Vagina (tissue), 2 donors: ENCODE data around the gene CD300E.
"Not testable (repeated sequence)": the region's sequence is repeated elsewhere in the genome, so short reads cannot be mapped to it uniquely, and the experiment has no call there.

Source experiments
- CTCF ChIP-seq, 3 experiments: fragments of 450-650 bp in 2 of 3; fragments of 200-600 bp in 1 of 3; sonication (generic) in 1 of 3; IDR thresholded peaks; one replicate each; pipeline ENCODE4 v1.5.1; 2017 to 2019; ENCODE audit warnings: antibody characterized with exemption in 3 of 3, mild to moderate bottlenecking in 2 of 3, moderate library complexity in 2 of 3
- POLR2A ChIP-seq, 2 donors: fragments of 450-650 bp; IDR thresholded peaks; one replicate each; pipeline ENCODE4 v1.6.1; 2017; ENCODE audit warnings: antibody characterized with exemption in 2 of 2, mild to moderate bottlenecking in 2 of 2, moderate library complexity in 2 of 2

DNA sequence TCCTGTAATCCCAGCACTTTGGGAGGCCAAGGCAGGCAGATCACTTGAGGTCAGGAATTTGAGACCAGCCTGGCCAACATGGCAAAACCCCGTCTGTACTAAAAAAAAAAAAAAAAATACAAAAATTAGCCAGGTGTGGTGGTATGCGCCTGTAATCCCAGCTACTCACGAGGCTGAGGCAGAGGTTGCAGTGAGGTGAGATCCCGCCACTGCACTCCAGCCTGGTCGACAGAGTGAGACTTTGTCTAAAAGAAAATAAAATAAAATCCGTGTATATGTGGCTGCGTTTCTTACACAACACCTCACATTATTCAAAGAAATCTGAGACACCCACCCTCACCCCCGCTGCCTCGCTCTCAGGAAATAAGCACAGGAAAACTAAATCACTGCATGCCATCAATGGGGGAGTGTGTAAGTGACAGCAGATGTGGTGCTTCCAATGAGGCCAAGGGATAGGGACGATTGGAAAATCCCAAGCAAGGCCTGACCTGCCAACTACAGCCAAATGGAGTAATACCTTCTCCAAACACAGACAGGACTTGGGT lies 13.1 kb upstream of the CD300E start:
- not testable (repeated sequence) for TF ChIP-seq CTCF, POLR2A (IDR thresholded peaks at IDR 0.05)
